Breast epithelium (tissue), 3 donors: Measurements from ENCODE around the gene FASN.

ENCODE experiments used
- POLR2A ChIP-seq: fragments of 450-650 bp; IDR thresholded peaks from one replicate; pipeline ENCODE4 v1.6.1; 2016; ENCODE audit warnings: antibody characterized with exemption, mild to moderate bottlenecking, moderate library complexity
- POLR2AphosphoS5 ChIP-seq, 3 donors: sonication (generic); formaldehyde crosslinking; IDR thresholded peaks; one replicate each; pipeline ENCODE4 v1.6.1; 2017; ENCODE audit warnings: antibody characterized with exemption in 3 of 3
- TF ChIP-seq, protein P1 (sequence below), 3 donors: fragments of 450-650 bp; IDR thresholded peaks; one replicate each; pipeline ENCODE4 v1.5.1; 2016 to 2017; ENCODE audit warnings: antibody characterized with exemption in 3 of 3, mild to moderate bottlenecking in 3 of 3, moderate library complexity in 3 of 3

DNA sequence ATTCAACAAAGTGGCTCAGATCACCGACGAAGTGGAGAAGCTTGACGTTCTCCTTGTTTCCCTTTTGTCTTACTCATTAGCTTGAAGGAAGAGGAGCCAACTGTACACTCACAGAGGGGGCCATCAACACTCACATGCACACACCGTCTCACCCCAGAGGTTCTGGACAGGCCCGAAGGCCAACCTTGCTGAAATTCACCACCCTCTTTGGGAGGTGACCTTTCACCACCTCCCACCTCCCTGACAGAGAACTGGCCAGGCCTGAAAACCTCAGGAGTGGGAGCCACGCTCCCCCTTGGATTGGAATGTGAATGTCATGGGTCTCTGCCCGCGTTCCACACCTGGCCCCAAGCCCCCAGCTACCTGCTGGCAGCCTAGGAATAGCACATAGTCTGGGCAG, 62.5 kb downstream of the FASN start:
- TF ChIP-seq POLR2A (no peak), POLR2AphosphoS5 (IDR thresholded peaks at IDR 0.05) (no peak)
- TF ChIP-seq, protein P1, sequence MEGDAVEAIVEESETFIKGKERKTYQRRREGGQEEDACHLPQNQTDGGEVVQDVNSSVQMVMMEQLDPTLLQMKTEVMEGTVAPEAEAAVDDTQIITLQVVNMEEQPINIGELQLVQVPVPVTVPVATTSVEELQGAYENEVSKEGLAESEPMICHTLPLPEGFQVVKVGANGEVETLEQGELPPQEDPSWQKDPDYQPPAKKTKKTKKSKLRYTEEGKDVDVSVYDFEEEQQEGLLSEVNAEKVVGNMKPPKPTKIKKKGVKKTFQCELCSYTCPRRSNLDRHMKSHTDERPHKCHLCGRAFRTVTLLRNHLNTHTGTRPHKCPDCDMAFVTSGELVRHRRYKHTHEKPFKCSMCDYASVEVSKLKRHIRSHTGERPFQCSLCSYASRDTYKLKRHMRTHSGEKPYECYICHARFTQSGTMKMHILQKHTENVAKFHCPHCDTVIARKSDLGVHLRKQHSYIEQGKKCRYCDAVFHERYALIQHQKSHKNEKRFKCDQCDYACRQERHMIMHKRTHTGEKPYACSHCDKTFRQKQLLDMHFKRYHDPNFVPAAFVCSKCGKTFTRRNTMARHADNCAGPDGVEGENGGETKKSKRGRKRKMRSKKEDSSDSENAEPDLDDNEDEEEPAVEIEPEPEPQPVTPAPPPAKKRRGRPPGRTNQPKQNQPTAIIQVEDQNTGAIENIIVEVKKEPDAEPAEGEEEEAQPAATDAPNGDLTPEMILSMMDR (IDR thresholded peaks at IDR 0.05) = no peak
